Measurements from ENCODE around the gene SEC16A.

GRCh38 chr9:136395345-136396218 is 87.3 kb downstream of the SEC16A start:
- TF ChIP-seq EP300 (IDR thresholded peaks at IDR 0.05) (no peak), CTCF (IDR thresholded peaks at IDR 0.05) (no peak), POLR2A (IDR thresholded peaks at IDR 0.05) (no peak)
